ENCODE measurements around the gene EPB41L2.

Gene EPB41L2

DNA sequence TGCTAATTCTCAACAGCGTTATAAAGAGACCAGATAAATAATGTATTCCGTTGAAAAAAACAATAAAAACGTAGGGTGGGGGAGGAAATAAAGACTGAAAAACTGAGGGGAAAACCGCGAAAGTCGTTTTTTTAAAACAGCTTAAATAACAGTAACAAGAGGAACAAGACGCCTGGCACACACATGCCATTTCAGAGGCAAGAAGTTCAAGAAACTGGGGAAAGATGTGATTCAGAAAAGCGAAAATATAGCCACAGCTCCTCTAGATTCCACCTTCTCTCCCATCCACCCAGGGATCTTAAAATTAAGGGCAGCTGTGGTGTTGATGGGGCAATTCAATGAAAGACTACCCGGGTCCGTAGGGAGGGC lies 1.3 kb downstream of the EPB41L2 start:
- TF ChIP-seq, protein P1, sequence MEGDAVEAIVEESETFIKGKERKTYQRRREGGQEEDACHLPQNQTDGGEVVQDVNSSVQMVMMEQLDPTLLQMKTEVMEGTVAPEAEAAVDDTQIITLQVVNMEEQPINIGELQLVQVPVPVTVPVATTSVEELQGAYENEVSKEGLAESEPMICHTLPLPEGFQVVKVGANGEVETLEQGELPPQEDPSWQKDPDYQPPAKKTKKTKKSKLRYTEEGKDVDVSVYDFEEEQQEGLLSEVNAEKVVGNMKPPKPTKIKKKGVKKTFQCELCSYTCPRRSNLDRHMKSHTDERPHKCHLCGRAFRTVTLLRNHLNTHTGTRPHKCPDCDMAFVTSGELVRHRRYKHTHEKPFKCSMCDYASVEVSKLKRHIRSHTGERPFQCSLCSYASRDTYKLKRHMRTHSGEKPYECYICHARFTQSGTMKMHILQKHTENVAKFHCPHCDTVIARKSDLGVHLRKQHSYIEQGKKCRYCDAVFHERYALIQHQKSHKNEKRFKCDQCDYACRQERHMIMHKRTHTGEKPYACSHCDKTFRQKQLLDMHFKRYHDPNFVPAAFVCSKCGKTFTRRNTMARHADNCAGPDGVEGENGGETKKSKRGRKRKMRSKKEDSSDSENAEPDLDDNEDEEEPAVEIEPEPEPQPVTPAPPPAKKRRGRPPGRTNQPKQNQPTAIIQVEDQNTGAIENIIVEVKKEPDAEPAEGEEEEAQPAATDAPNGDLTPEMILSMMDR (IDR thresholded peaks at IDR 0.05) = no peak
- Histone ChIP-seq H3K4me3 (ENCODE audit: low read depth in 1 of 2, low read length in 1 of 2) (peak overlapping the region in 1 of 2 experiments; percentile 65), H3K27me3 (peaks cover 67% of the 10 kb centered on the region), H3K9me3 (no peaks in the 10 kb centered on the region), H3K4me1 (ENCODE audit: control insufficient read depth in 1 of 2, insufficient read depth in 1 of 2, low read depth in 1 of 2, low read length in 1 of 2) (peaks cover 0 to 18% of the 10 kb centered on the region in 2 experiments), H3K27ac (no peak overlapping the region), H3K36me3 (no peaks in the 10 kb centered on the region)

DNA sequence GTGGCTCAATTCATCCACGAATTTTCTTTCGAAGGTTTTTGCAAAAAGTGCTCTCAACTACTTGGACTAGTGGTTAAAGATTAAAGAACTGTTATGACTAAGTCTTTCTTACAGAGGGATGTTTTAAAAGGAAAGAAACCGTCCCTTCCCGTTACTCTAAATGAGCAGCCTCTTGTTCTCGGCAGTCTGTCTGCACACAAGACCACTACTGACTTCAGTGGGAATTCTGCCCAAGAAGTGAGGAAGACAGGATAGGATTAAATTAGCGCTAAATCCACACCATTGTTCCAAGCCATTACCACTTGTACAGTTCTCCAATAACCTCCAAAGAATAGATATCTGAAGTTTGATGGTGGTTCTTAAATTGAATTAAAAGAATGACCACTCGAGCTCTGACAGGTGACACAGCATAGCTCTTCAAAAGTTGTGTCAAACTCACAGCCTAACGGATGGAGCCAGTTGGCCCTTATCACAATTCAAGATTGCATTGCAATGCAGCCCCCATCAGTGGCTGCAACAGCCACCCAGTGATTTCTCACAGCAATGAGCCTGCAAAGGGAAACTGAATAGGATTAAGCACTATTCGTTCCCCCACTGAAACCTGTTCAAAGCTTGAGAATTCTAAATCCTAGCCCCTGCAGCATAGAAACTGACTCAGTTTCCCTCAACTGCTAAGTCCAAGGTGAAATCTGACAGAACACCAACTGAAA lies 1.8 kb downstream of the EPB41L2 start:
- Histone ChIP-seq H3K4me3 (ENCODE audit: low read depth in 1 of 2, low read length in 1 of 2) (no peak overlapping the region), H3K9me3 (no peaks in the 10 kb centered on the region)
- TF ChIP-seq, protein P1 (IDR thresholded peaks at IDR 0.05) = no peak

DNA sequence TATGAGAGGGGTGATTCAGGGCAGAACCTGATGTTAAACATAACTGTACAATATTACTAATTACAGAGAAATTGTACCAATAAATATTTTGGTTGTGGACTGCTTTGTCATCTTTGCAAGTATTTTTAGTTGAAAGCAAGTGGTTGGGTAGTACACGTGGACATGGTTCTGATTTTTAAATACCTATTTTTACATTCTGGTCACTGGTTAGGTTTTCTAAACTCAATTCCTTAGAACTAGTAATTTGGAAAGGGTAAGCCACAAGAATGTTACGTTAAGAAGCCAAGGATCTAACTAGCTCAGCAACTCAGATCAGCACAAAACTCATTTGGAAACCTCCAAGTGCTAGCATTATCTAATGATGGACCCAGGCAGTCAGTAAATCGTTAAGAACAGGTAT lies 2.7 kb downstream of the EPB41L2 start:
- peaks cover 60% of the 10 kb centered on the region for H3K27me3 ChIP-seq
- H3K9me3 ChIP-seq = peaks cover 7% of the 10 kb centered on the region
- no peak overlapping the region for H3K27ac ChIP-seq
- no peak overlapping the region for H3K4me3 ChIP-seq (ENCODE audit: low read depth in 1 of 2, low read length in 1 of 2)
- peaks cover 0 to 18% of the 10 kb centered on the region in 2 experiments for H3K4me1 ChIP-seq (ENCODE audit: control insufficient read depth in 1 of 2, insufficient read depth in 1 of 2, low read depth in 1 of 2, low read length in 1 of 2)
- TF ChIP-seq, protein P1 (IDR thresholded peaks at IDR 0.05) = no peak
- no peaks in the 10 kb centered on the region for H3K36me3 ChIP-seq

More for the DNA sequence above, 1.8 kb downstream of the EPB41L2 start:
- Histone ChIP-seq H3K27me3 (peaks cover 67% of the 10 kb centered on the region), H3K27ac (no peak overlapping the region), H3K36me3 (no peaks in the 10 kb centered on the region), H3K4me1 (ENCODE audit: control insufficient read depth in 1 of 2, insufficient read depth in 1 of 2, low read depth in 1 of 2, low read length in 1 of 2) (peaks cover 0 to 18% of the 10 kb centered on the region in 2 experiments)

DNA sequence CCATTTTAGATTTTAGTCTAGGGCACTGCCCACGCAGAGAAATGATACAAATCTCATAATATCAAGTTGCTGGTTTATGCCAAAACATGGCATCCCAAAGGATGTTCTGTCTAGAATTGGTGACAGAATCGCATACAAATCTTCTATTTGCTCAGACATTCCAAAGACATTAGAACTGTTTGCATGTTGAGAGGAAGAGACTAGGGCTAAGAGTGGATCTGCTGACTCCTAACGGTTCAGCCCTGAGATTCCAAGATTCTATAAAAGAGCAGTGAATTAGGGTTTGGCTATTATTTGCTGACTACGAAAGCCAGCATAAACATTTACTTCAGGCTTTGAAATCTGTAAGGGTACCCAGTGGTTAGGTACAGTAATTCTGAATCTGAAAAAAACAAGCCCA lies 3.6 kb downstream of the EPB41L2 start:
- TF ChIP-seq, protein P1 (IDR thresholded peaks at IDR 0.05) = no peak
- H3K4me3 ChIP-seq (ENCODE audit: low read depth in 1 of 2, low read length in 1 of 2) = no peak overlapping the region
- H3K36me3 ChIP-seq = no peaks in the 10 kb centered on the region
- peaks cover 15% of the 10 kb centered on the region for H3K9me3 ChIP-seq
- peaks cover 0 to 18% of the 10 kb centered on the region in 2 experiments for H3K4me1 ChIP-seq (ENCODE audit: control insufficient read depth in 1 of 2, insufficient read depth in 1 of 2, low read depth in 1 of 2, low read length in 1 of 2)
- H3K27ac ChIP-seq = no peak overlapping the region
- peaks cover 52% of the 10 kb centered on the region for H3K27me3 ChIP-seq

DNA sequence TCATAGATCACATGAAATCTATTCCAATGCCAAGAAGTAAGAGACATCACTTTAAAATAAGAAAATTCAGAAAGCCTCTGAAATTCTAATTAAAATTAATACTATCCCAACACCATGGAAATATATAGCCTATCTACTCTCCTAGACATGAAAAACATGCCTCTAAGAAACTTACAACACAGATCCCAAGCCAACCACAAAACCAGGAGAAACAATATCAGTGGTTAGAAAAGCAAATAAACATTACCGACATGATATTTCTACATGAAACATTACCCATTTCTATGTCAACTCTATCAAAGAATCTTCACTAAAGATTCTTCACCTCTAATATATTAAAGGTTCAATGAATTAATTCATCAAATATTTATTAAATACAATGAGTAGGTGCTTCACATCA lies 4.8 kb downstream of the EPB41L2 start:
- no peak overlapping the region for H3K27ac ChIP-seq
- H3K9me3 ChIP-seq = peaks cover 25% of the 10 kb centered on the region

More for the DNA sequence above, 4.8 kb downstream of the EPB41L2 start:
- H3K36me3 ChIP-seq = no peaks in the 10 kb centered on the region
- peaks cover 39% of the 10 kb centered on the region for H3K27me3 ChIP-seq
- no peak overlapping the region for H3K4me3 ChIP-seq (ENCODE audit: low read depth in 1 of 2, low read length in 1 of 2)
- TF ChIP-seq, protein P1 (IDR thresholded peaks at IDR 0.05) = no peak
- peaks cover 0 to 15% of the 10 kb centered on the region in 2 experiments for H3K4me1 ChIP-seq (ENCODE audit: control insufficient read depth in 1 of 2, insufficient read depth in 1 of 2, low read depth in 1 of 2, low read length in 1 of 2)
